Hair follicle dermal papilla cell (primary cell): ENCODE data around the gene AGPS. TPM values are rescaled to one million over a fixed set of nuclear protein-coding genes. Genes with fewer than 3 reads are reported as not detected.

Experiments used
- small RNA-seq: library from RNA; depleted of rRNA; stranded (forward); fragments of <200 nt; gene quantifications from one replicate; pipeline ENCODE3, GENCODE V24; 2012
- total RNA-seq: library from RNA; depleted of rRNA; stranded (reverse); fragments of >200 nt; gene quantifications from 2 replicates; pipeline ENCODE4 v1.2.3, GENCODE V29; 2012

AGPS gene
- 37.4 and 41.4 TPM in 2 replicates for total RNA-seq

DNA sequence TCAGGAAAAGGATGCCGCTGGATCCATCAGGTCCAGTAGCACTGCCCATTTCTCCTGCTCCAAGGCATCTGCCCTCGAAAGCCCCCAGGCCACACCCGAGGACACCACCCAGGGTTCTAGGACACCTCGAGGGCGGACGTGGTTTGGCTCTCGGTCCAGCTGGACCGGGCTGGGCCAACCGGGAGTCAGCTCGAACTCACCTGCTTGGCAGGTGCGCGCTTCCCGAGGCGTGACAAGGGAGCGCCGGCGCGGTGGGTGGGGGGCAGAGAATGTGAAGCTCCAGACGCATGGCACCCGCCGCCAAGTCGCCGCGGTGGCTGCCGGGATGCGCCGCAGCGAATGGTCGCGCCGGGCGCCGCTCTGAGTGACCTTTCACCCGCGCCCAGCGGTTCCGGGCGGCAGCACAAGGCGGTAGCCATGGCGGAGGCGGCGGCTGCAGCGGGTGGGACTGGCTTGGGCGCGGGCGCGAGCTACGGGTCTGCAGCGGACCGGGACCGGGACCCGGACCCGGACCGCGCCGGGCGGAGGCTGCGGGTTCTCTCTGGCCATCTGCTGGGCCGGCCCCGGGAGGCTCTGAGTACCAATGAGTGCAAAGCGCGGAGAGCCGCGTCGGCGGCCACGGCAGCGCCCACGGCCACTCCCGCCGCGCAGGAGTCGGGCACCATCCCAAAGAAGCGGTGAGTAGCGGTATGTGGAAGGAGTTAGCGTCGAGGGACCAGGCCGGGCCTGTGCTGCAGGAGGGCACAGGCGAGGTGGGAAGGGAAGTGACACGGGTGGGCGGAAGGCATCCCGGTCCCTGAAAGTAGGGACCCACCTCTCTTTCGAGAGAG is at the start of gene AGPS:
AGPS (plus strand) TSS at position 401 of the 830 bp plus-strand sequence; CDS start at position 418, 17 bp downstream.

Small RNA genes lying within 50 kb of the gene (small RNA-seq; reads per million reads assigned to genes)
- not detected for gene RF01210

Other genes with a start within 250 kb of the AGPS start
- gene HNRNPA3, start 180.0 kb upstream of the AGPS start, total RNA-seq: 27.8 and 28.9 TPM in 2 replicates
- 51.4 and 55.2 TPM in 2 replicates for gene NFE2L2, start 128.0 kb upstream of the AGPS start, total RNA-seq